AG04450 (cell line): ENCODE measurements around the gene ATF6. TPM values are rescaled to one million over a fixed set of nuclear protein-coding genes. Genes with fewer than 3 reads are reported as not detected.
A peak's percentile ranks its signal among the peaks of the same experiment; 100 is the strongest.

ENCODE experiments used
- CTCF ChIA-PET: fragments of 300-600, 350-600 bp; formaldehyde crosslinking; extraction: SDS; loops from one replicate; lab custom pipeline; 2022; ENCODE audit warnings: antibody characterized with exemption, inconsistent platforms; lab: Charles Lee
- POLR2A ChIA-PET: fragments of 350-600 bp; formaldehyde crosslinking; extraction: SDS; loops from one replicate; lab custom pipeline; 2021; ENCODE audit warnings: antibody characterized with exemption, inconsistent platforms; lab: Yijun Ruan, JAX
- DNase-seq: peaks from one replicate; pipeline ENCODE4 v3.0.0-alpha.2; 2011; ENCODE audit warnings: low read depth, low spot score
- H3K27ac ChIP-seq: one replicate; pipeline ENCODE4 v1.5.1; 2012; ENCODE audit warnings: low read depth, low read length, control low read depth
- H3K27me3 ChIP-seq: one replicate; pipeline ENCODE4 v1.6.0; 2012; ENCODE audit warnings: low read length; ENCODE audit not compliant: control insufficient read depth, insufficient read depth
- H3K4me3 ChIP-seq: 2 replicates; pipeline ENCODE4 v1.5.1; 2011; ENCODE audit warnings: mild to moderate bottlenecking, low read depth, low read length, control low read depth
- H3K9me3 ChIP-seq: 2 replicates; pipeline ENCODE4 v1.5.1; 2012; ENCODE audit warnings: low read length; ENCODE audit not compliant: control insufficient read depth, insufficient read depth
- polyA plus RNA-seq: library from polyadenylated mRNA; depleted of rRNA; stranded (reverse); fragments of >200 nt; gene quantifications from 2 replicates; pipeline ENCODE4 v1.2.3, GENCODE V29; 2011
- TF ChIP-seq, protein P1 (sequence below): IDR thresholded peaks from 2 replicates; pipeline ENCODE4 v1.5.1; 2011; ENCODE audit warnings: low read depth, low read length, control low read depth, inconsistent platforms

The ATF6 gene
- polyA plus RNA-seq, 1 experiment, result 33.6 TPM

DNA sequence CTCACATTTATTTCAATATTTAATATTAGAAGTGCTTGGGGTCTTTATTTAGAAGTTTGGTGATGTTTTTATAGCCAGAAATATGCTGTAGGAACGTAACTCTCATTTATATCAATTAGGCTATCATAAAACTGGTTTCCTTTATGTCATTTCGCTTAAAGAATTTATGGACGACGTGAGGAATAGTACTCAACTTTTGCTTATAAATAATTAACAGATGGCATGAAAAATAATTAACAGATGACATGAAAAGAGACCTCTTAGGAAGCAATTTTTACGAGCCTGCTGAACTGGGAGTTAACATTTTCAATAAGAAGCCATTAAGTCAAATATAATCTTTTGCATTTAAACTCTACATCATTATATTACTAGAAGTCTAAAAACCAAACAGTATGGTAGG is 134.0 kb downstream of the ATF6 start:
- TF ChIP-seq, protein P1, sequence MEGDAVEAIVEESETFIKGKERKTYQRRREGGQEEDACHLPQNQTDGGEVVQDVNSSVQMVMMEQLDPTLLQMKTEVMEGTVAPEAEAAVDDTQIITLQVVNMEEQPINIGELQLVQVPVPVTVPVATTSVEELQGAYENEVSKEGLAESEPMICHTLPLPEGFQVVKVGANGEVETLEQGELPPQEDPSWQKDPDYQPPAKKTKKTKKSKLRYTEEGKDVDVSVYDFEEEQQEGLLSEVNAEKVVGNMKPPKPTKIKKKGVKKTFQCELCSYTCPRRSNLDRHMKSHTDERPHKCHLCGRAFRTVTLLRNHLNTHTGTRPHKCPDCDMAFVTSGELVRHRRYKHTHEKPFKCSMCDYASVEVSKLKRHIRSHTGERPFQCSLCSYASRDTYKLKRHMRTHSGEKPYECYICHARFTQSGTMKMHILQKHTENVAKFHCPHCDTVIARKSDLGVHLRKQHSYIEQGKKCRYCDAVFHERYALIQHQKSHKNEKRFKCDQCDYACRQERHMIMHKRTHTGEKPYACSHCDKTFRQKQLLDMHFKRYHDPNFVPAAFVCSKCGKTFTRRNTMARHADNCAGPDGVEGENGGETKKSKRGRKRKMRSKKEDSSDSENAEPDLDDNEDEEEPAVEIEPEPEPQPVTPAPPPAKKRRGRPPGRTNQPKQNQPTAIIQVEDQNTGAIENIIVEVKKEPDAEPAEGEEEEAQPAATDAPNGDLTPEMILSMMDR, result no peak
- ChIA-PET POLR2A (no interaction called here), CTCF (no interaction called here)
- DNase-seq, result no peak
- H3K9me3 ChIP-seq, result no peaks in the 10 kb centered on the region
- H3K27ac ChIP-seq, result no peak overlapping the region
- no peak overlapping the region for H3K4me3 ChIP-seq
- H3K27me3 ChIP-seq, result no peaks in the 10 kb centered on the region

DNA sequence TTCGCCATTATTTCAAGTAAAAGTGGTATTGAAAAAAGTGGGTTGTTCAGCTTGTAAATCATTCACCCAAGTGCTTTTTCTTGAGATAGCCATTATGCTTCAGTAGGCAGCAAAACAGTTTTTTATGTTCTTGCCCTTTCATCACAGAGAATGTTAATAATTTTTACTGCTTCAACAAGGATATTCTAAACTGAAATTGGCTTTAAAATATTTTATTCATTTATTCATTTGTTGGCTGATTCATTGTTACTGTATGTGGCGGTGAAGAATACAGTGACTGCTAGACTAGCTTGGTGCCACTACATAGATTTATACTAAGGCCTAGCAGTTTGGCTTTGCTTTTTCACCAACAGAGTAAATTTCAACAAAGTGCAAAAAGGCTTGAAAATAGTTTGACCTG is 136.1 kb downstream of the ATF6 start:
- Histone ChIP-seq H3K4me3 (no peak overlapping the region), H3K27me3 (no peaks in the 10 kb centered on the region), H3K9me3 (no peaks in the 10 kb centered on the region), H3K27ac (no peak overlapping the region)
- TF ChIP-seq, protein P1, result no peak
- ChIA-PET POLR2A (no interaction called here), CTCF (interaction anchor here (0.9 to 1.3 kb wide), 2 partner anchors 110 to 135 kb away, joined by 4 to 7 read pairs; no protein-coding TSS in a partner anchor)
- no peak for DNase-seq

DNA sequence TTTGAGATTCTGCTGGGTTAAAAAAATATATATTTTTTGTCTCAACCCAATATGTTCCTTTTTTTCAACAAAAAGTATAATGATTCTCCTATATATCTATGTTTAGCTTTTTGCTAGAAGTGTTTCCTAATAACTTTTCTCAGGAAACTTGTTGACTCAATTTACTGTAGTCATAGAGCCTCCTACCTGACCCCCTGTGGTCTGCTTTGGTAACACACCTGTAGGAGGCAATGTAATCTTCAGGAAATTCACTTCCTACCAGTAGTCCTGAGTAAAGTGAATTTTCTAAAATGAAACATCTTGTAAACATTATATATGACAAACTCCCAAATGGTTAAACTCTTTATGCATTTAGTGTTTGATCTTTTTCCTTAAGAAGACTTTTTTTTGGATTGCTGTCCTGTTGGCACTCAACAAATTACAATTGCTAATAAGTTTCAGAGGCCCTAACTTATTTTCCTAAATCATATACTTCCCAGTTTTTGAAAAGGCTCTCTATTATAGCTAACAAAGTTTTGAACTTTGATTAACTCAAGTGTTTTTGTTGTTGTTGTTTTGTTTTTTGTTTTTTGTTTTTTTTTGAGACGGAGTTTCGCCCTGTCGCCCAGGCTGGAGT is 139.3 kb downstream of the ATF6 start:
- CTCF ChIA-PET, result interaction anchor here (0.8 to 1.7 kb wide), 6 partner anchors 9 to 132 kb away, joined by 3 to 8 read pairs (median 4); no protein-coding TSS in a partner anchor

DNA sequence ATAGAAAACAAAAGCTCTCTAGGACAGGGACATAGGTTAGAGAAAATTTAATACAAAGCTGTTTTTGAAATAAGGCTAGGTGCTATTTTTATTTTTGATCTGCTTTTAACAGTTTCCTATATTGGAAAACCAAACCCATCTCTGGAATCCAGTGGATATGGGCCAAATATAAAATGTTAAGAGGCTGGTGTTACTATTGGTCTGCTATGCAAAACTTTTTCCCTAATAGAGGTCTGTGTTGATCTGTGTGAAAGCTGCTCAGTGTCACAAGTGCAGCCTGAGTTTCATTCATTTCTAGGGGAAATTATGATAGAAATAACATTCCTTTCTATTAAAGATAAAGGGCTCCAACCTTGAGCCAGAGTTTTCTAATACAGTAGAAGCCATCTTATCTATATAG is 141.1 kb downstream of the ATF6 start:
- TF ChIP-seq, protein P1, result no peak
- POLR2A ChIA-PET, result no interaction called here
- DNase-seq, result no peak
- Histone ChIP-seq H3K4me3 (no peak overlapping the region), H3K27me3 (no peaks in the 10 kb centered on the region), H3K27ac (no peak overlapping the region), H3K9me3 (no peaks in the 10 kb centered on the region)
- CTCF ChIA-PET, result interaction anchor here (1.7 kb wide), 1 partner anchor 115 kb away, joined by 4 read pairs; no protein-coding TSS in a partner anchor

More for the DNA sequence above, 139.3 kb downstream of the ATF6 start:
- Histone ChIP-seq H3K27me3 (no peaks in the 10 kb centered on the region), H3K4me3 (no peak overlapping the region), H3K9me3 (no peaks in the 10 kb centered on the region), H3K27ac (no peak overlapping the region)
- no peak for DNase-seq
- TF ChIP-seq, protein P1, result peak; percentile 46
- POLR2A ChIA-PET, result no interaction called here

DNA sequence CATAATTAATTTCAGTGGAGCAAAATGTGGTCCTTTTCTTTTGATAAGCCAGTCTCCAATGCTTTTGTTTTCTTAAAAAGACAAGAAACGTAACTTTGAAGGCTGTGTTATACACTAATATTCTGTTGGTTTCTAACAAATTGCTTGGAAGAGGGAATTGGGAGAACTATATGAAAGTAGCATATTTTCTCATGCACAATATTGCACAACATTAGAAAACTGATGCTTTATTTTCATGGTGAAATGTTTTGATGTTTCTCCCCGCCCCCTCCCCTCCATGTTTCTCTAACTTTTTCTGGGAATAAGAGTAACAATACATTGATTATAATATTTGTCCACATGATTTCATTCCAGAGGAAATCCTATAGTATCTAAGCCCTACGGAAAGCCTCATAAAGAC is 142.1 kb downstream of the ATF6 start:
- no peaks in the 10 kb centered on the region for H3K9me3 ChIP-seq
- POLR2A ChIA-PET, result no interaction called here
- TF ChIP-seq, protein P1, result no peak
- H3K27me3 ChIP-seq, result no peaks in the 10 kb centered on the region
- no peak overlapping the region for H3K4me3 ChIP-seq
- H3K27ac ChIP-seq, result no peak overlapping the region
- CTCF ChIA-PET, result no interaction called here
- no peak for DNase-seq
